ENCODE measurements around the gene WFDC1. TPM values are rescaled to one million over a fixed set of nuclear protein-coding genes. Genes with fewer than 3 reads are reported as not detected.
"Not testable (repeated sequence)": the region's sequence is repeated elsewhere in the genome, so short reads cannot be mapped to it uniquely, and the experiment has no call there.

WFDC1 gene
- total and polyA plus RNA-seq, 2 donors (not counting 1 experiment from before 2014, with no cell fraction given): 32.1 to 34.0 TPM

DNA sequence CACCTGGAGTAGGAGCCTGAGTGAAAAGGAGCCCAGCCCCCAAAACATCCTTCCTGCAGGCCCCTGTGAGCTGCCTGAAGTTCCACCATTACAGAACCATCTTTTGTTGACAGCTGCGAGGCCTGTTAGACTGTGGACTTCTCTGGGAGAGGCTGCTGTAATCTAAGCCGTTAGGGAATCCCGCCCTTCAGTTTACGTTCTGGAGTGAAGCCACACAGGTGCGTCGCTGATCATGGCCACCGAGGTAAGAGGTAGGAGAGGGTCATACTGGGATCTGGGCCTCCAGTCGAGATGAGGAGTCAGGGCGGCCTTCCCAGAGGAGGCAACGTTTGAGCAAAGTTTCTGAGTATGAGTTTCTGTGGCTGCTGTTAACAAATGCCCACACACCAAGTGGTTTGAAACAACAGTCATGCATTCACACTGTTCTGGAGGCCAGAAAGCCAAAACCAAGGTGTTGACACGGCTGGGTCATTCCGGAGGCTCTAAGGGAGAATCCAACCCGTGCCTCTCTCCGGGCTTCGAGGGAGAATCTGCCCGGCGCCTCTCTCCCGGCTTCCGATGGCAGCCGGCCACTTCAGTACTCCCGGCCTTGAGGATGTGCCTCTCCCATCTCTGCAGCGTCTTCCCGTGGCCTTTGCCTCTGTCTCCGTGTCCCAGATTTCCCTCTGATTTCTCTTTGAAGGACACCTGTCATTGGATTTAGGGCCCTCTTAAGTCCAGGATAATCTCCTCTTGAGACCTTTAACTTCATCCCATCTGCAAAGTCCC is 47.0 kb downstream of the WFDC1 start:
- Histone ChIP-seq H3K9me3 (ENCODE audit: control insufficient read depth, insufficient read depth, low read depth, low read length) (no peaks in the 10 kb centered on the region), H3K79me2 (ENCODE audit: control insufficient read depth, insufficient read depth, low read length) (no peaks in the 10 kb centered on the region), H3K9ac (ENCODE audit: insufficient read depth, low read length) (no peak overlapping the region), H3K4me3 (replicated peaks in 1 of 4; ENCODE audit: control extremely low read depth in 1 of 4, insufficient read depth in 1 of 4, low read depth in 3 of 4, low read length in 4 of 4) (no peak overlapping the region), H3K27me3 (ENCODE audit: control insufficient read depth, insufficient read depth, low read length) (no peaks in the 10 kb centered on the region), H3K27ac (ENCODE audit: insufficient read depth, low read length) (no peak overlapping the region), H3K4me2 (ENCODE audit: extremely low read depth, insufficient read depth, low read length) (no peak overlapping the region), H2AFZ (ENCODE audit: low read length) (no peak overlapping the region), H3K4me1 (ENCODE audit: control insufficient read depth, extremely low read depth, insufficient read depth, low read length) (no peaks in the 10 kb centered on the region), H3K36me3 (ENCODE audit: control insufficient read depth, insufficient read depth, low read length) (no peaks in the 10 kb centered on the region), H4K20me1 (ENCODE audit: control insufficient read depth, extremely low read depth, insufficient read depth, low read length) (no peaks in the 10 kb centered on the region)
- TF ChIP-seq, protein P1, sequence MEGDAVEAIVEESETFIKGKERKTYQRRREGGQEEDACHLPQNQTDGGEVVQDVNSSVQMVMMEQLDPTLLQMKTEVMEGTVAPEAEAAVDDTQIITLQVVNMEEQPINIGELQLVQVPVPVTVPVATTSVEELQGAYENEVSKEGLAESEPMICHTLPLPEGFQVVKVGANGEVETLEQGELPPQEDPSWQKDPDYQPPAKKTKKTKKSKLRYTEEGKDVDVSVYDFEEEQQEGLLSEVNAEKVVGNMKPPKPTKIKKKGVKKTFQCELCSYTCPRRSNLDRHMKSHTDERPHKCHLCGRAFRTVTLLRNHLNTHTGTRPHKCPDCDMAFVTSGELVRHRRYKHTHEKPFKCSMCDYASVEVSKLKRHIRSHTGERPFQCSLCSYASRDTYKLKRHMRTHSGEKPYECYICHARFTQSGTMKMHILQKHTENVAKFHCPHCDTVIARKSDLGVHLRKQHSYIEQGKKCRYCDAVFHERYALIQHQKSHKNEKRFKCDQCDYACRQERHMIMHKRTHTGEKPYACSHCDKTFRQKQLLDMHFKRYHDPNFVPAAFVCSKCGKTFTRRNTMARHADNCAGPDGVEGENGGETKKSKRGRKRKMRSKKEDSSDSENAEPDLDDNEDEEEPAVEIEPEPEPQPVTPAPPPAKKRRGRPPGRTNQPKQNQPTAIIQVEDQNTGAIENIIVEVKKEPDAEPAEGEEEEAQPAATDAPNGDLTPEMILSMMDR (conservative IDR thresholded peaks at IDR 0.05 in 1 of 2, IDR thresholded peaks at IDR 0.05 in 1 of 2; ENCODE audit: low read depth in 1 of 2, low read length in 2 of 2): no peak
- no peak for TF ChIP-seq EZH2 (IDR thresholded peaks at IDR 0.05; ENCODE audit: low read length, missing control alignments)
- no peak for DNase-seq (ENCODE audit: low read depth in 2 of 2)

DNA sequence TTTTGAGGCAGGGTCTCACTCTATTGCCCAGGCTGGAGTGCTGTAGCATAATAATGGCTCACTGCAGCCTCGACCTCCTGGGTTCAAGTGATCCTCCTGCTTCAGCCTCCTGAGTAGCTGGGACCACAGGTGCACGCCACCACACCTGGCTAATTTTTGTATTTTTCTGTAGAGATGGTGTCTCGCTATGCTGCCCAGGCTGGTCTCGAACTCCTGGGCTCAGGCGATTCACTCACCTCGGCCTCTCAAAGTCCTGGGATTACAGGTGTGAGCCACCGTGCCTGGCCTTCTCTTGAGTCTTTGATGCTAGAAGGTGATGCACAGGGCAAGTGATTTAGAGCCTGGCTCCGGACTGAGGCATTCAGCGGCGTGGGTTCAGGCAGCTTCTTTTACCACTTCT is 49.1 kb downstream of the WFDC1 start:
- not testable (repeated sequence) for DNase-seq (ENCODE audit: low read depth in 2 of 2); H3K9ac ChIP-seq (ENCODE audit: insufficient read depth, low read length); H3K79me2 ChIP-seq (ENCODE audit: control insufficient read depth, insufficient read depth, low read length); H3K9me3 ChIP-seq (ENCODE audit: control insufficient read depth, insufficient read depth, low read depth, low read length); H4K20me1 ChIP-seq (ENCODE audit: control insufficient read depth, extremely low read depth, insufficient read depth, low read length); H3K27ac ChIP-seq (ENCODE audit: insufficient read depth, low read length); H2AFZ ChIP-seq (ENCODE audit: low read length); H3K36me3 ChIP-seq (ENCODE audit: control insufficient read depth, insufficient read depth, low read length); H3K27me3 ChIP-seq (ENCODE audit: control insufficient read depth, insufficient read depth, low read length); H3K4me2 ChIP-seq (ENCODE audit: extremely low read depth, insufficient read depth, low read length); H3K4me1 ChIP-seq (ENCODE audit: control insufficient read depth, extremely low read depth, insufficient read depth, low read length); H3K4me3 ChIP-seq (replicated peaks in 1 of 4; ENCODE audit: control extremely low read depth in 1 of 4, insufficient read depth in 1 of 4, low read depth in 3 of 4, low read length in 4 of 4)

DNA sequence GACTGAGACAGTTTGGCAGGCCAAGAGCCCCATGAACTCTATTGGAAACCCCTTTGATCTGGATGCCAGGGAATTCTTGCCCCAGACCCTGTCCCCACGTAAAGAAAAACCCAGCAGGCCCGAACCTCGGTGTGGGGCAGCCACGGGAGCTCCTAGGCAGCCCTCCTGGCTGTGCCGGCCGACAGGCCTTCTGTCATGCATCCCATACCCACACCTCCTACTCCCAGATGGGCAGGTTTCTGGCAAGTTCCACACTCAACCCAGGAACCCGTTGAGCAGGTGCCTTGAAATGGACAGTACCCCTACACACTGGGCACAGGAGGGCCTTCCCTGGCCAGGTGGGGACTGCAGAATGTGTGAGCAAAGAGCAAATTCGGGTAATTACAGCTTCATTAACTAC is 50.1 kb downstream of the WFDC1 start:
- Histone ChIP-seq H3K4me1 (ENCODE audit: control insufficient read depth, extremely low read depth, insufficient read depth, low read length) (no peaks in the 10 kb centered on the region), H3K4me3 (replicated peaks in 1 of 4; ENCODE audit: control extremely low read depth in 1 of 4, insufficient read depth in 1 of 4, low read depth in 3 of 4, low read length in 4 of 4) (no peak overlapping the region), H3K79me2 (ENCODE audit: control insufficient read depth, insufficient read depth, low read length) (no peaks in the 10 kb centered on the region), H3K9me3 (ENCODE audit: control insufficient read depth, insufficient read depth, low read depth, low read length) (no peaks in the 10 kb centered on the region), H3K36me3 (ENCODE audit: control insufficient read depth, insufficient read depth, low read length) (no peaks in the 10 kb centered on the region), H3K9ac (ENCODE audit: insufficient read depth, low read length) (no peak overlapping the region), H4K20me1 (ENCODE audit: control insufficient read depth, extremely low read depth, insufficient read depth, low read length) (no peaks in the 10 kb centered on the region), H3K27ac (ENCODE audit: insufficient read depth, low read length) (no peak overlapping the region), H2AFZ (ENCODE audit: low read length) (no peak overlapping the region), H3K4me2 (ENCODE audit: extremely low read depth, insufficient read depth, low read length) (no peak overlapping the region), H3K27me3 (ENCODE audit: control insufficient read depth, insufficient read depth, low read length) (no peaks in the 10 kb centered on the region)
- no peak for DNase-seq (ENCODE audit: low read depth in 2 of 2)
- TF ChIP-seq, protein P1 (conservative IDR thresholded peaks at IDR 0.05 in 1 of 2, IDR thresholded peaks at IDR 0.05 in 1 of 2; ENCODE audit: low read depth in 1 of 2, low read length in 2 of 2): no peak
- no peak for TF ChIP-seq EZH2 (IDR thresholded peaks at IDR 0.05; ENCODE audit: low read length, missing control alignments)
